Left ventricle myocardium superior (tissue), 1 donor: Measurements from ENCODE around the gene CCL20. TPM values are rescaled to one million over a fixed set of nuclear protein-coding genes. Genes with fewer than 3 reads are reported as not detected.
"Not testable (repeated sequence)": the region's sequence is repeated elsewhere in the genome, so short reads cannot be mapped to it uniquely, and the experiment has no call there.

Experiments used
- ATAC-seq: fragments of 200-7000 bp; cut with Tn5 transposase; one replicate; pipeline ENCODE4 v1.9.1; 2020; ENCODE audit warnings: mild to moderate bottlenecking, moderate library complexity
- DNase-seq: peaks from one replicate; pipeline ENCODE4 v3.0.0-alpha.2; 2020
- intact Hi-C: fragments of 100-400 bp; cut with micrococcal nuclease; formaldehyde crosslinking; loops from one replicate; pipeline ENCODE4 v1.11.0; 2022
- total RNA-seq: library from RNA; stranded (reverse); fragmentation: NEBNext Ultra II Directional; extraction: Animal tissue kit (Norgen Biotek cat#: 25700); gene quantifications from one replicate; pipeline ENCODE4 v1.2.1, GENCODE V29; 2021
- donor health status: DM: no; HTN: yes; CAD: no; lungs with severe emphysema.

CCL20 gene
- total RNA-seq, 1 donor from 2014 or later = not detected

- no peak for DNase-seq
- no peak for ATAC-seq
- intact Hi-C loops = no loop called here
These were observed 12.9 kb downstream of the CCL20 start for GRCh38 chr2:227826563-227826962.

GRCh38 chr2:227827143-227827542, 13.5 kb downstream of the CCL20 start:
- no peak for ATAC-seq
- intact Hi-C loops = no loop called here
- DNase-seq = no peak

GRCh38 chr2:227828477-227828912, 14.9 kb downstream of the CCL20 start:
- DNase-seq (no peak), ATAC-seq (no peak)
- intact Hi-C loops = no loop called here

- ATAC-seq (no peak), DNase-seq (no peak)
- intact Hi-C loops = no loop called here
These were observed 15.7 kb downstream of the CCL20 start for GRCh38 chr2:227829337-227829736.

DNA sequence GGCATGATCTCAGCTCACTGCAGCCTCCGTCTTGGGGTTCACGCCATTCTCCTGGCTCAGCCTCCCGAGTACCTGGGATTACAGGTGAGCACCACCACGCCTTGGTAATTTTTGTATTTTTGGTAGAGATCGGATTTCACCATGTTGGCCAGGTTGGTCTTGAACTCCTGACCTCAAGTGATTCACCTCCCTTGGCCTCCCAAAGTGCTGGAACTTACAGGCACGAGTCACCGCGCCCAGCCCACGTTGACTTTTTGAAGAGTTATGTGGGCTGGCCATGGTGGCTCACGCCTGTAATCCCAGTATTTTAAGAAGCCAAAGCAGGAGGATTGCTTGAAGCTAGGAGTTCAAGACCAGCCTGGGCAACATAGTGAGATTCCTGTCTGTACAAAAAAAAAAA, 20.8 kb downstream of the CCL20 start:
- intact Hi-C loops = no loop called here
- no peak for DNase-seq

GRCh38 chr2:227834916-227835650, 21.4 kb downstream of the CCL20 start:
- ATAC-seq = no peak
- intact Hi-C loops = no loop called here
- DNase-seq = no peak

More for the DNA sequence above, 20.8 kb downstream of the CCL20 start:
- ATAC-seq = no peak

DNA sequence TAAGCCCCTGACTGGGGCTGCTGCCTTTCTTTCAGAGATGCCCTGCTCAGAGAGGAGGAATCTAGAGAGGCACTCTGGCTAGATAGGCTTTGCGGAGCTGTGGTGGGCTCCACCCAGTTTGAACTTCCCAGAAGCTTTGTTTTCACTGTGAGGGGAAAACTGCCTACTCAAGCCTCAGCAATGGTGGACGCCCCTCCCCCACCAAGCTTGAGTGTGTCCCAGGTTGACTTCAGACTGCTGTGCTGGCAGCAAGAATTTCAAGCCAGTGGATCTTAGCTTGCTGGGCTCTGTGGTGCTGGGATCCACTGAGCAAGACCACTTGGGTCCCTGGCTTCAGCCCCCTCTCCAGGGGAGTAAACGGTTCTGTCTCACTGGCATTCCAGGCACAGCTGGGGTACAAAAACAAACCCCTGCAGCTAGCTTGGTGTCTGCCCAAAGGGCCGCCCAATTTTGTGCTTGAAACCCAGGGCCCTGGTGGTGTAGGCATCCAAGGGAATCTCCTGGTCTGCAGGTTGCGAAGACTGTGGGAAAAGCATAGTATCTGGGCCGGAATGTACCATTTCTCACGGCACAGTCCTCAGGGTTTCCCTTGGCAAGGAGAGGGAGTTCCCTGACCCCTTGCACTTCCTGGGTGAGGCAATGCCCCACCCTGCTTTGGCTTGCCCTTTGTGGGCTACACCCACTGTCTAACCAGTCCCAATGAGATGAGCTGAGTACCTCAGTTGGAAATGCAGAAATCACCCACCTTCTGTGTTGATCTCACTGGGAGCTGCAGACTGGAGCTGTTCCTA, 25.9 kb downstream of the CCL20 start:
- ATAC-seq, intact Hi-C loops, DNase-seq: not testable (repeated sequence)

GRCh38 chr2:227846831-227847230, 33.2 kb downstream of the CCL20 start:
- ATAC-seq (no peak), DNase-seq (no peak)
- intact Hi-C loops = no loop called here

GRCh38 chr2:227848146-227848545, 34.5 kb downstream of the CCL20 start:
- DNase-seq = no peak
- no peak for ATAC-seq

GRCh38 chr2:227848586-227848985, 34.9 kb downstream of the CCL20 start:
- no peak for ATAC-seq
- no peak for DNase-seq
- intact Hi-C loops = no loop called here

More at GRCh38 chr2:227848146-227848545, 34.5 kb downstream of the CCL20 start:
- intact Hi-C loops = no loop called here

GRCh38 chr2:227849906-227850305, 36.3 kb downstream of the CCL20 start:
- DNase-seq (no peak), ATAC-seq (peak; percentile 41)
- intact Hi-C loops = no loop called here

DNA sequence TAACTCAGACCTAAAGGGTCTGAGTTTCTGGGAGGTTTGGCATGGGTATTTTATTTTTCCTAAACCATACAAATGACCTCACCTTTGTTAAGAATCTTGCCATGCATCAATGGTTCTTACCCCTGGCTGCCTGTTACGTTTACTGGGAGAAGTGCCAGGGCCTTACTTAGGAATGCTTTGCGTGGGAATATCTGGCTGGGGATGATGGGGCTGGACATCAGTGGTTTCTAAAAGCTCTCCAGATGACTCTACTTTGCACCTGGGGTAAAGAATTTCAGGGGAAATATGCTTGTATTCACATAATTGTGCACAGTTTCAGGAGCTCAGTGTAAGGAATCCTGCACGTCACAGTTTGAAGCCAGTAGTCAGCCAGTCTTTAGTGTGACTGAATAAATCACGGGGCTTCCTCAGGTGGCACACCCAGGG, 39.6 kb downstream of the CCL20 start:
- intact Hi-C loops = no loop called here
- DNase-seq (no peak), ATAC-seq (no peak)

- intact Hi-C loops = no loop called here
- no peak for DNase-seq
- no peak for ATAC-seq
These were observed 40.2 kb downstream of the CCL20 start for GRCh38 chr2:227853765-227854271.

DNA sequence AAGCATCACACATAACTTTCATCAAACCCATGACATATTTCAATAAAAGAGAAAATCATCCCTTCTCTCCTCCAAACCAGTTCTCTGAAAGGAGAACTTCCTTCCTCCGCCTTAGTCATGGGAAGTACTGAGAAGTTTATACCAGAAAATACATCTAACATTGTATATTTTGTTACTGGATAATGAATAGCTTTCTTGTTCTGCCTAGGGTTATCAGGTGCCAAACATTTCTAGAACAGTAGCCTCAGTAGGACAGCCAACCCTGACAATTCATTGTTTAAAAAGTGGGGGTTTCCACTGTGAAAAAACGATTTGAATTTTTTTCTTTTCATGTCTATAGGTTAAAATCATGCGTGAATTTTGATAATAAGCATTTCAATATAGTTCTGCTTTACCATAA, 41.8 kb downstream of the CCL20 start:
- intact Hi-C loops = no loop called here
- ATAC-seq (no peak), DNase-seq (no peak)

- DNase-seq = no peak
- intact Hi-C loops = no loop called here
- ATAC-seq = no peak
These were observed 43.1 kb downstream of the CCL20 start for GRCh38 chr2:227856697-227857096.

GRCh38 chr2:227860221-227860641, 46.6 kb downstream of the CCL20 start:
- DNase-seq (peak; percentile 52), ATAC-seq (peak; percentile 37)
- intact Hi-C loops = no loop called here

GRCh38 chr2:227861011-227861410, 47.4 kb downstream of the CCL20 start:
- intact Hi-C loops = no loop called here
- no peak for ATAC-seq
- DNase-seq = no peak

DNA sequence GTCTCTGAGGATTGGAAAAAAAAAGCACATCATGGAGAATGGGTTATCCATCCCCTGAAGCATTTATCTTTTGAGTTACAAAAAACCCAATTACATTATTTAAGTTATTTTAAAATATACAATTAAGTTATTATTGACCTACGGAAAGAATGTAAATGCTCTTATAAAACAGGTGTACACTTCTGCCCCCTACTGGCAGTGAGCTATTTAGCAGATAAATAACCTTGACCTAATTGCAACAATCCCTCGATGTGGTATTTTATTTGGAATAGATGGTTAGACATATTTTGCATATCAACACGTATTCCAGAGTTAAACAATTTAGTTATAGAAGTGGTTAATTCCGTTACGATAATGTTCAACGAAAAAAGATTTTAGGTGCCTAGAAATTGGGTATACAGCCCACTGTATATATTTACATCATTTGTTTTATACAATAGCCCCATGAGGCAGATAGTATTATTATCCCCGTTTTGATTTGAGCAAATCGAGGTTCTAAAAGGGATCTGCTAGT, 48.6 kb downstream of the CCL20 start:
- intact Hi-C loops = no loop called here
- DNase-seq = no peak
- no peak for ATAC-seq

- DNase-seq (peak; percentile 44), ATAC-seq (peak; percentile 56)
- intact Hi-C loops = no loop called here
These were observed 49.3 kb downstream of the CCL20 start for GRCh38 chr2:227862741-227863588.
